ENCODE measurements around the gene HYAL1.
"Not testable (repeated sequence)": the region's sequence is repeated elsewhere in the genome, so short reads cannot be mapped to it uniquely, and the experiment has no call there.

The HYAL1 gene

DNA sequence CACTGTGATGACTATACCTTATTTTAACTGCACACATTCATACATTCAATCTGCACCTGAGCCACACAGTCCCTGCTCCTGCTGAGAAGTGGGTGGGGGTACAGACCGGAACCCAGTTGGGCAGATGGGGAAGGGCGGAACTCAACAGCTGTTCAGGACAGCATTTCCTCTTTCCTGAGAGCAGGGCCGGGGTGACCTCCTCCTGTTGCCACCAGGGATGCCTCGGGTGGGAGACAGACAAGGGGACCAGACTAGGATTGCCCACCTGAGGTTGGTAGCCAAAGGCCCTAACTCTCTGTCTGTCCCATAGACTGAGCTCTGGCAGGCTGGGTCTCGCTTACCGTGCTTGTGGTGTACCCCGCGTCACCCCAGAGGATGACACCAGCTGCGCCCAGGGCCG is 15.2 kb upstream of the HYAL1 start:
- peak overlapping the region in 5 of 10 experiments; percentile 7 to 51 (median 16); a peak in 7 of 20 replicates for H3K4me3 ChIP-seq
- H3K4me1 ChIP-seq: peaks cover 59 to 65% (median 63%) of the 10 kb centered on the region in 10 experiments
- H4K20me1 ChIP-seq: peaks cover 0 to 47% (median 41%) of the 10 kb centered on the region in 11 experiments; a peak in 17 of 22 replicates
- peak overlapping the region; percentile 8 to 99 (median 93); a peak in 16 of 22 replicates for H3K9ac ChIP-seq
- no peaks in the 10 kb centered on the region for H3K9me3 ChIP-seq (replicated peaks in 1 of 11)
- H3K4me2 ChIP-seq: peak overlapping the region; percentile 90 to 99 (median 97)
- TF ChIP-seq Cebpa-rat (IDR thresholded peaks at IDR 0.05): no peak
- H3K27me3 ChIP-seq: no peaks in the 10 kb centered on the region
- peak overlapping the region in 5 of 11 experiments; percentile 15 to 35 (median 32); a peak in 4 of 22 replicates for H3K27ac ChIP-seq
- H3K36me3 ChIP-seq: peaks cover 19 to 60% (median 50%) of the 10 kb centered on the region in 11 experiments; a peak in 19 of 22 replicates

DNA sequence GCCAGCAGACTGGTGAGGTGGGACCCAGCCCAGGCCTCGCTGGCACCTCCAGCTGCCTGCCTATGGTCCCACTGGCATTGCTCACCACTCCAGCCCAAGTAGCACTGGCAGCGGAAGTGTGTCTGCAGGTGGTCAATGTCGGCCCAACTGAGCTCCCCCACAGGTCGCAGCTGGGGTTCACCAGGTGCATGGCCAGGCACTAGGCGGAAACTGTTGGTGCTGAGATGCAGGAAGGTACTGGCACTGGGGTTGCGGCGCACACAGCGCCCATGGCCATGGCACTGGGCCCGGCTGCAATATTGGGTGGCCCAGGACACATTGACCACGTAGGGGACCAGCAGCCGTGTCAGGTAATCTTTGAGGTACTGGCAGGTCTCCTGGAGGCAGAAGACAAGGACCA is 14.8 kb upstream of the HYAL1 start:
- H3K9me3 ChIP-seq (replicated peaks in 1 of 11): no peaks in the 10 kb centered on the region
- H3K27ac ChIP-seq: peak overlapping the region in 4 of 11 experiments; percentile 15 to 35 (median 28); a peak in 6 of 22 replicates
- peaks cover 19 to 60% (median 50%) of the 10 kb centered on the region in 11 experiments; a peak in 19 of 22 replicates for H3K36me3 ChIP-seq
- H3K27me3 ChIP-seq: no peaks in the 10 kb centered on the region
- H4K20me1 ChIP-seq: peaks cover 0 to 47% (median 41%) of the 10 kb centered on the region in 11 experiments; a peak in 17 of 22 replicates
- peak overlapping the region in 5 of 10 experiments; percentile 7 to 51 (median 26); a peak in 6 of 20 replicates for H3K4me3 ChIP-seq
- TF ChIP-seq Cebpa-rat (IDR thresholded peaks at IDR 0.05): no peak
- H3K4me2 ChIP-seq: peak overlapping the region; percentile 90 to 99 (median 97)
- peaks cover 55 to 61% (median 58%) of the 10 kb centered on the region in 10 experiments for H3K4me1 ChIP-seq
- H3K9ac ChIP-seq: peak overlapping the region; percentile 8 to 99 (median 93); a peak in 13 of 22 replicates

DNA sequence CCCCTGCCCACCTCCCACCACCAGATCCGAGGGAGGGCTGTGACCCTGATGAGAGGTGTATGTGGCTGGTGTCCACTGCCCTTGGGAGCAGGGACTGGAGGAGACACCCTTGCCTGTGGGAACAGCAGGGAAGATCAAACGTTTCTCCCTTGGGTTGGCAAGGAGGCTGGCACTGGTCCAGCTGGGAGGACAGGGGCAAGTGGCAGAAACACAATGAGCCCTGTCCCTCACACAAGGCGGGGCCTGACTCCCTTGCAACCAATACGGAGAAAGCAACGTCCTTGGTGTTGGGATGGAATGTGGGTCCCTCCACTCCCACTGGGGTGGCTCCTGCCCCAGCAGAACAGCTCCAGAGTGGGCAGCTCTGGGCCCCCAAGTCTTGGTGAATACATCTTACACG is 13.9 kb upstream of the HYAL1 start:
- peaks cover 46 to 52% (median 50%) of the 10 kb centered on the region in 10 experiments for H3K4me1 ChIP-seq
- peak overlapping the region in 9 of 11 experiments; percentile 0 to 98 (median 44); a peak in 15 of 22 replicates for H3K9ac ChIP-seq
- TF ChIP-seq Cebpa-rat (IDR thresholded peaks at IDR 0.05): no peak
- no peaks in the 10 kb centered on the region for H3K9me3 ChIP-seq (replicated peaks in 1 of 11)
- H3K36me3 ChIP-seq: peaks cover 19 to 60% (median 50%) of the 10 kb centered on the region in 11 experiments; a peak in 19 of 22 replicates
- peaks cover 0 to 47% (median 41%) of the 10 kb centered on the region in 11 experiments; a peak in 17 of 22 replicates for H4K20me1 ChIP-seq
- H3K4me3 ChIP-seq: no peak overlapping the region
- H3K4me2 ChIP-seq: peak overlapping the region; percentile 90 to 99 (median 97); a peak in 21 of 22 replicates
- H3K27me3 ChIP-seq: no peaks in the 10 kb centered on the region
- peak overlapping the region in 3 of 11 experiments; percentile 9 to 32 (median 28); a peak in 3 of 22 replicates for H3K27ac ChIP-seq

DNA sequence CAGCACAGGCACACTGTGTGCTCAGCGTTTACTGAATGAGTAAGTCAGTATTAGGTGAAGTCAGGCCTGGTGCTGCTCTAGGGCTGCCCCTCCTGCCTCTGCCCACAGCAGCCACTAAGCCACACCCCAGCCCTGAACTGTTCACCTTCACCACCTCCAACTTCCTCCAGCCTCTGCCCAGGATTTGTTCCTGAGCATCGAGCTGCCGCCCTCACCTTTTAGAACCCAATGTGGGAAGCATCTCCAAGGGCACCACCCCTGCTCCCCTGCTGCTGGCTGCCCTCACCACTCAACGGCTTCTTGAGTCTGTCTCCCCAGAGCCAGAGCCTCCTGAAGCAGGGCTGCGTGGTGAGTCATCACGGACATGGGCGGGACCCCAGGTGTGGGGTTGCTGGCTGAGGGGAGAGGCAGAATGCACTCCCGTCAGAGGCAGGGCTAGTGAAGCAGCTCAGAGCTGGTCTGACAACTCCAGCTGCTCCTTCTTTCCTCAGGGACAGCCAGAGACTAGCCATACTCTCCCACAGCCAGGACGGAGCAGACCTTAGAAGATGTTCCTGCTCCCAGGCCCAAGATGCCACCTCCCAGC is 13.4 kb upstream of the HYAL1 start:
- peak overlapping the region; percentile 90 to 99 (median 97); a peak in 15 of 22 replicates for H3K4me2 ChIP-seq

DNA sequence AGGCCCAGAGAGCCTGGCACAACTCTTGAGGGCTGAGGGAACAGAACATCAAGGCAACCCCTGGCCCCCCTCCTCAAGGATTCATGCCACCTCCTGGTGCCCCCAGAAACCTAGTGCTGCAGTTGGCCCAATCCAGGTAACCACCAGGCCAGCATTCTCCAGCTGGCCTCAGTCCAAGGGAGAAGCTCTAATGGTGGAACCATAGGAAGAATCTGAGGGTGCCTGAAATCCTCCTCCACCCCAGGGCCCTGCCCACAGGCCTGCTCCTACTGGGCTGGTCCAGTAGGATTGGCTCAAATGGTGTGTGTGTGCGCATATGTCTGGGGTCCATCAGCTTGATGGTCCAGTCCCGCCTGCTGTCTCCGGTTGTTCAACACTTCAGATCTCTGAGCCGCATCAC is 11.4 kb upstream of the HYAL1 start:
- Histone ChIP-seq H3K36me3 (peaks cover 19 to 59% (median 49%) of the 10 kb centered on the region in 11 experiments; a peak in 19 of 22 replicates), H3K4me3 (no peak overlapping the region), H4K20me1 (peaks cover 0 to 40% (median 35%) of the 10 kb centered on the region in 11 experiments; a peak in 17 of 22 replicates), H3K27ac (no peak overlapping the region), H3K4me2 (no peak overlapping the region), H3K27me3 (no peaks in the 10 kb centered on the region), H3K9ac (no peak overlapping the region; a peak in 1 of 22 replicates), H3K9me3 (replicated peaks in 1 of 11) (peaks cover under 1 to 6% (median 4%) of the 10 kb centered on the region in 11 experiments; a peak in 19 of 22 replicates), H3K4me1 (peaks cover 33 to 37% (median 35%) of the 10 kb centered on the region in 10 experiments)
- TF ChIP-seq Cebpa-rat (IDR thresholded peaks at IDR 0.05): no peak

More for the DNA sequence above, 13.4 kb upstream of the HYAL1 start:
- no peak for TF ChIP-seq Cebpa-rat (IDR thresholded peaks at IDR 0.05)
- Histone ChIP-seq H3K4me1 (peaks cover 41 to 47% (median 44%) of the 10 kb centered on the region in 10 experiments), H3K9me3 (replicated peaks in 1 of 11) (no peaks in the 10 kb centered on the region; a peak in 1 of 22 replicates), H3K27me3 (no peaks in the 10 kb centered on the region), H3K4me3 (no peak overlapping the region), H3K36me3 (peaks cover 19 to 60% (median 50%) of the 10 kb centered on the region in 11 experiments; a peak in 19 of 22 replicates), H3K9ac (peak overlapping the region in 9 of 11 experiments; percentile 0 to 98 (median 44); a peak in 15 of 22 replicates), H3K27ac (peak overlapping the region in 3 of 11 experiments; percentile 9 to 32 (median 28); a peak in 4 of 22 replicates), H4K20me1 (peaks cover 0 to 47% (median 41%) of the 10 kb centered on the region in 11 experiments; a peak in 17 of 22 replicates)

DNA sequence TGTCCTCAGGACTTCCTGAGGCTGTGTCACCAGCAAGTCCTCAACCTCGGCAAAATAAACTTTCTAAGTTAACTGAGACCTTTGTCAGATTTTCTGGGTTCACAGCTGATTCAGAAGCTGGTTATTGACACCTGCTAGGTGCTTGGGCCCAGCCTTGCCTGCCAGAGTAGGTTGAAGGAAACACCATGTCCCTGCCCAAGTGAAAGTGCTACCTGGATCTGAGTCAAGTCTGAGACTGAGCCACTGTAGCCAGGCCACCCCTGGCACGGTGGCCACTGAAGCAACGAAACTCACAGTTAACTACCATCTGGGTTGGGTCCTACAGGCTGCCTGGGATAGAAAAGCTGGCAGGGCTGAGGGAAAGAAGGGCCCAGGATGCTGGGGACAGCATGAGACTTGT is 11.0 kb upstream of the HYAL1 start:
- Histone ChIP-seq H3K4me2 (no peak overlapping the region), H3K4me1 (peaks cover 28 to 33% (median 30%) of the 10 kb centered on the region in 10 experiments), H3K9me3 (replicated peaks in 1 of 11) (peaks cover 5 to 10% (median 9%) of the 10 kb centered on the region in 11 experiments), H3K4me3 (no peak overlapping the region), H3K9ac (peak overlapping the region in 2 of 11 experiments; percentile 2 to 22; a peak in 1 of 22 replicates), H3K27ac (no peak overlapping the region), H4K20me1 (peaks cover 0 to 35% (median 31%) of the 10 kb centered on the region in 11 experiments; a peak in 17 of 22 replicates), H3K27me3 (no peaks in the 10 kb centered on the region), H3K36me3 (peaks cover 19 to 59% (median 49%) of the 10 kb centered on the region in 11 experiments; a peak in 20 of 22 replicates)
- TF ChIP-seq Cebpa-rat (IDR thresholded peaks at IDR 0.05): no peak

DNA sequence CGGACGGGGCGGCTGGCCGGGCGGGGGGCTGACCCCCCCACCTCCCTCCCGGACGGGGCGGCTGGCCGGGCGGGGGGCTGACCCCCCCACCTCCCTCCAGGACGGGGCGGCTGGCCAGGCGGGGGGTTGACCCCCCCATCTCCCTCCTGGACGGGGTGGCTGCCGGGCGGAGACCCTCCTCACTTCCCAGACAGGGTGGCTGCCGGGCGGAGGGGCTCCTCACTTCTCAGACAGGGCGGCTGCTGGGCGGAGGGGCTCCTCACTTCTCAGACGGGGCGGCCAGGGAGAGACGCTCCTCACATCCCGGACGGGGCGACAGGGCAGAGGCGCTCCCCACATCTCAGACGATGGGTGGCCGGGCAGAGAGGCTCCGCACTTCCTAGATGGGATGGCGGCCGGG is 8.7 kb upstream of the HYAL1 start:
- Histone ChIP-seq H3K9me3 (replicated peaks in 1 of 11) (peaks cover 28 to 33% (median 32%) of the 10 kb centered on the region in 11 experiments), H4K20me1 (peaks cover 0 to 15% (median 10%) of the 10 kb centered on the region in 11 experiments; a peak in 17 of 22 replicates), H3K36me3 (peaks cover 9 to 55% (median 41%) of the 10 kb centered on the region in 11 experiments; a peak in 20 of 22 replicates)
- not testable (repeated sequence) for H3K4me3 ChIP-seq, H3K27me3 ChIP-seq, H3K4me2 ChIP-seq, H3K9ac ChIP-seq, H3K27ac ChIP-seq, H3K4me1 ChIP-seq

DNA sequence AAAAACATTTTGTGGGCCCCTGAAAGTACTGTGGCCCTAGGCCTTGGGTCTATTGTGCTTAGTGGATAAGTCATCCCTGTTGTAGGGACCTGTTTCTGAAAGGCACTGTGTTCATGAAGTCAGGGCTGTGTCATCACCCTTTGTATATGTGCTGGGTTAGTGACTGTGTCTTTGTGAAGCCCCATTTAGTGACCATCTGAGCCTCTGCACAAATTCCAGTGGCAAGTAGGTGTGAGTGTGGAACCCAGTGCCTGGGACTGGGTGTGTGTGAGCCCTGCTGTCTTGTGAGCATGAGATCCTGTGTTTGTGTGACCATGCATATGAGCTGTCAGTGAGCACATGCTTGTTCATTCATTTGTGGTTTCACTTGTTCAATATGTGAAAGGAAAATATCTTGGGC is 1.2 kb upstream of the HYAL1 start:
- Histone ChIP-seq H3K27ac (no peak overlapping the region), H3K9me3 (replicated peaks in 1 of 11) (peaks cover 29 to 40% (median 37%) of the 10 kb centered on the region in 11 experiments), H4K20me1 (no peaks in the 10 kb centered on the region), H3K4me3 (no peak overlapping the region), H3K4me2 (no peak overlapping the region), H3K4me1 (peaks cover 10 to 25% (median 13%) of the 10 kb centered on the region in 10 experiments), H3K27me3 (no peaks in the 10 kb centered on the region), H3K36me3 (peaks cover 0 to 32% (median 19%) of the 10 kb centered on the region in 11 experiments; a peak in 18 of 22 replicates), H3K9ac (no peak overlapping the region)
- no peak for TF ChIP-seq Cebpa-rat (IDR thresholded peaks at IDR 0.05)

Measured in BLaER1 treated with 17β-estradiol and CSF1 and Interleukin-3, amounts not matched to agents 10 nM and 100 nM (cell line).